Ovary (tissue), 9 donors: Measurements from ENCODE around the gene CLCN6. TPM values are rescaled to one million over a fixed set of nuclear protein-coding genes. Genes with fewer than 3 reads are reported as not detected.

Experiments
- DNase-seq, 5 donors: peaks; one replicate each; pipeline ENCODE4 v3.0.0-alpha.2; 2019 to 2020
- H3K27ac ChIP-seq, 2 donors: fragments of 200-600 bp; one replicate each; pipeline versions ENCODE4 v1.5.1 to v1.8.0; 2019 to 2022
- H3K27me3 ChIP-seq: fragments of 200-600 bp; one replicate; pipeline ENCODE4 v1.8.0; 2022
- H3K36me3 ChIP-seq: fragments of 200-600 bp; sonication (generic); one replicate; pipeline ENCODE4 v1.5.1; 2019
- H3K4me1 ChIP-seq: one replicate; pipeline ENCODE4 v1.8.1; 2013; ENCODE audit warnings: mild to moderate bottlenecking, moderate library complexity; ENCODE audit not compliant: insufficient read depth
- H3K4me3 ChIP-seq: fragments of 200-600 bp; sonication (generic); one replicate; pipeline ENCODE4 v1.5.1; 2017
- H3K9me3 ChIP-seq, 2 donors: fragments of 200-600 bp in 1 of 2; sonication (generic) in 1 of 2; one replicate each; pipeline versions ENCODE4 v1.5.1 to v1.8.1; 2013 to 2019; ENCODE audit warnings: mild to moderate bottlenecking in 1 of 2, moderate library complexity in 1 of 2
- CTCF ChIP-seq, 3 donors: fragments of 450-650 bp in 2 of 3; fragments of 200-600 bp in 1 of 3; IDR thresholded peaks; one replicate each; pipeline versions ENCODE4 v1.5.1 to v1.8.0; 2016 to 2022; ENCODE audit warnings: antibody characterized with exemption in 3 of 3, mild to moderate bottlenecking in 1 of 3
- EP300 ChIP-seq: sonication (generic); formaldehyde crosslinking; IDR thresholded peaks from one replicate; pipeline ENCODE4 v1.6.1; 2017; ENCODE audit warnings: antibody characterized with exemption
- POLR2A ChIP-seq: fragments of 450-650 bp; IDR thresholded peaks from one replicate; pipeline ENCODE4 v1.6.1; 2017; ENCODE audit warnings: antibody characterized with exemption, mild to moderate bottlenecking, moderate library complexity
- WGBS, 3 donors: extraction: QIAGEN DNeasy Blood & Tissue Kit in 1 of 3; methylation state at CpG; one replicate each; pipeline versions ENCODE4 v1.1.5 to v1.1.7; 2013 to 2017; 5-methylcytosine and 5-hydroxymethylcytosine counted together
- intact Hi-C, 4 donors: fragments of 100-400 bp; cut with DNase I; formaldehyde crosslinking; loops; one replicate each; pipeline versions ENCODE4 v1.11.0 to v1.15.1; 2022 to 2023
- polyA plus RNA-seq, 2 donors: library from polyadenylated mRNA; stranded (reverse); fragments of 200-250 nt in 1 of 2; fragments of 350-450 nt in 1 of 2; fragmentation: Illumina TruSeq in 1 of 2; extraction: RNeasy Lipid Tissue Mini Kit (QIAGEN cat#74804) in 1 of 2; gene quantifications; one replicate each; pipeline ENCODE4 v1.2.3, GENCODE V29; 2013 to 2014
- total RNA-seq, 7 donors: library from RNA; depleted of rRNA in 2 of 7; stranded (reverse); fragments of >200 nt in 2 of 7; fragmentation: NEBNext Ultra II Directional in 3 of 7; extraction: Animal tissue kit (Norgen Biotek cat#: 25700) in 3 of 7; gene quantifications; one replicate each; pipeline versions ENCODE4 v1.1.0 to v1.2.4, GENCODE V29; 2016 to 2023
- donor health status: DM: no; HTN: no; CAD: no; lungs with moderate emphysema.
- donor health status: DM: no; HTN: no; CAD: no.
- donor health status: Bipolar disorder and iron deficiency.
- donor health status: DM: yes; HTN: yes; CAD: no.
- donor health status: DM: no; HTN: no; CAD: no.
- donor health status: DM: yes; HTN: yes; CAD: no.

The CLCN6 gene
- total and polyA plus RNA-seq, 9 donors: 11.7 to 39.7 (median 25.6) TPM

DNA sequence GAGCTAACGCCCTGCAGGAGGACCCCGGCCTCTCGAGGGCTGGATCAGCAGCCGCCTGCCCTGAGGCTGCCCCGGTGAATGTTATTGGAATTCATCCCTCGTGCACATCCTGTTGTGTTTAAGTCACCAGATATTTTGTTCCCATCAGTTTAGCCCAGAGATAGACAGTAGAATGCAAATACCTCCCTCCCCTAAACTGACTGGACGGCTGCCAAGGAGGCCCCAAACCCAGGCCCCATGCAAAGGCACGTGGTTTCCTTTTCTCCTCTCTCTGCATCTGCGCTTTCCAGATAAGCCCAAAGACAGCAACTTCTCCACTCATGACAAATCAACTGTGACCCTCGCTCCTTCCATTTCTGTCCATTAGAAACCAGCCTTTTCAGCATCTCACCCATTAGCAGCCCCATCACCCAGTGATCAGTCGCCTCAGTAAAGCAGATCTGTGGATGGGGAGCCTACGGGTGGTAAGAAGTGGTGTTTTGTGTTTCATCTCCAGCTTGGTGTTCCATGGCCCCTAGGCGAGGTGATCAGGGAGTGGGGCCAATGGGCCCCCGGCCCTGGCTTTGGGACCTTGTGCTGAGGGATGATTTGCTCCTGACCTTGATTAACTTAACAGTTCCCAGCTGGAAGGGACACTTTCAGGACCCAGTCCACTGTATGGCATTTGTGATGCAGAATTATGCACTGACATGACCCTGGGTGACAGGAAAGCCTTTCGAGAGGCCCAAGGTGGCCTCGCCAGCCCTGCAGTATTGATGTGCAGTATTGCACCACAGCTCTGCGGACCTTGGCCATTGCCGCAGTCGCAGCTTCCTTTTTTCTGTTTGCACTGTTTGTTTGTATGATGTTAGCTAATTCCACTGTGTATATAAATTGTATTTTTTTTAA is 36.4 kb downstream of the CLCN6 start:
- H3K36me3 ChIP-seq: no peaks in the 10 kb centered on the region
- TF ChIP-seq POLR2A (no peak), CTCF (IDR thresholded peaks at IDR 0.05) (no peak), EP300 (no peak)
- peak overlapping the region in 1 of 2 donors; percentile 10 for H3K27ac ChIP-seq
- DNase-seq: peak; percentile 55 to 79 (median 72)
- H3K9me3 ChIP-seq: no peaks in the 10 kb centered on the region
- intact Hi-C loops: loop anchor here (5.0 to 10.0 kb wide), 5 partner anchors 50 to 362 kb away; no protein-coding TSS in a partner anchor
- H3K4me3 ChIP-seq: no peak overlapping the region
- H3K4me1 ChIP-seq: peaks cover 6% of the 10 kb centered on the region
- 38 to 43% (median 39%) methylated on average over 19 of the region's 19 CpGs for WGBS, 3 donors
- no peaks in the 10 kb centered on the region for H3K27me3 ChIP-seq

DNA sequence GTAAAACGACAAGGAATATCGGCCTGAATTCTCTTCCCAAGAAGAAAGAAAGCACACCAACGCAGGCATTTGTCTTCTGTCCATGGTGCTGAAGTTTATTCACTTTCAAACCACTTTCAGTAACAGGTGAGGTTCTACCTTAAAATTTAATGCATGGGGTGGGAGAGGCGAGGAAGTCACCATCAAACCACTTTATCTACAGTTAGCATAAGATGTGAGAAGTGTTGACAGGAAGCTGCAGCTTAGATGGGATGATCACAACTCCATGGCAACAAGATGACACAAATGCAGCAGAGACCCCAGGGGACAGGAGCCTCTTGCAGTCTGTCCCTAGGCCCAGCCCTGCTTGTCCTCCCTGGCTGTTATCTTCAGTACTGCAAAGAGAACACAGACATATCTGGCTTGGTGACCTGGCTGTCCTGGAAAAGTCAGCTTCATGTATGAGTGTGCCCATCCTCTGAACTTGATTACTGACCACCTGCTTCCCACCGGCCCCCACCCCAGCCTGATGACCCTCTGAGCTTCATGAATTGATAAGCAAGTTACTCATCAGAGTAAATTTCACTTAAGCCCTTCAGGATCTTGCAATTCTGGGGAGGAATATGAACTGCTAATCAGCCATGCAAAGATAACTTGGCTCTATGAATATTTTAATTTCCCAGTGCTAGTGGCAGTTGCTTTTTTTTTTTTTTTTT is 39.8 kb downstream of the CLCN6 start:
- intact Hi-C loops: loop anchor here in 3 of 4 donors (10.0 kb wide), 3 partner anchors 49 to 359 kb away; no protein-coding TSS in a partner anchor
- Histone ChIP-seq H3K4me3 (no peak overlapping the region), H3K4me1 (peaks cover 6% of the 10 kb centered on the region), H3K36me3 (no peaks in the 10 kb centered on the region), H3K27ac (no peak overlapping the region), H3K9me3 (no peaks in the 10 kb centered on the region), H3K27me3 (no peaks in the 10 kb centered on the region)
- no peak for TF ChIP-seq POLR2A
- no peak for TF ChIP-seq EP300
- no peak for TF ChIP-seq CTCF (IDR thresholded peaks at IDR 0.05)
- WGBS, 3 donors: 35 to 38% (median 36%) methylated on average over 5 of the region's 5 CpGs
- DNase-seq: no peak

DNA sequence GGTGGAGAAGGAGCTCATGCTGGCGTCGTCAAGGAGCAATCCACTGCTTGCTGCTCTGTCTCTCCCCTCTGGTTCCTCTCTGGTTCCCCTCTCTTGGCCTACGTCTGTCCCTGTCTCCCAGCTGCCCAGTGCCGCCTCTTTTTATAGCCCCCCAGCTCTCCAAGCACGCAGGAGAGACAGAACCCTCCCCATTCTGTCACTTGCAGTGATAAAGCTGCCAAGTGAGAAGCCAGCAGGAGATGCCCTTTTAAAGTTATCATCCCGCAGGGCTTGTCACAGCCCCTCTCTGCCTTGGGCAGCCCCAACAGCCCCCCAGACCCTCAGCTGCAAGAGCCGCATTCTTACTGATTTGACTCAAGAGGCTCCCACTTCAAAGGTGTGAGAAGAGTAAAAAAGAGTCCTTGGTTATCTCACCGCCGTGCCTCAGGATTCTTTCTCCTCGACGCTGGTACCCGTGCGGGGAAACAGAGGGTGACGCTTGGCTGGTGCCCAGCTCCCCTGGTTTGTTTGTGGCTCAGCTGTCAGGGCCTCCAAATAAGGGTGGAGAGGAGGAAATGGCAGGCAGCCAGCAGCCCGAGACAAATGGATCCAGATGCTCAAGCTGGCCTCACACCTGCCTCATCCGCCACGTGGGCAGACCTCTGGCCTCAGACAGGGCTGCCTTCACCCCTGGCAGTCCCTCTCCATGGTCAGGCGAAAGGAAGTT is 41.8 kb downstream of the CLCN6 start, which contains the start of gene NPPA:
TSS of gene NPPA (minus strand) at position 117 of the 706 bp plus-strand sequence. CDS start at position 18, 99 bp downstream.
- Histone ChIP-seq H3K4me1 (no peaks in the 10 kb centered on the region), H3K4me3 (no peak within 1 kb of the TSS), H3K27ac (no peak within 1 kb of the TSS), H3K36me3 (no peaks in the 10 kb centered on the region), H3K27me3 (no peaks in the 10 kb centered on the region), H3K9me3 (no peaks in the 10 kb centered on the region)
- 37 to 45% (median 41%) methylated on average over 18 of the region's 18 CpGs for WGBS, 3 donors
- DNase-seq: no peak
- TF ChIP-seq CTCF (IDR thresholded peaks at IDR 0.05): no peak
- TF ChIP-seq EP300: no peak
- no peak for TF ChIP-seq POLR2A
- intact Hi-C loops: loop anchor here in 3 of 4 donors (10.0 kb wide), 3 partner anchors 47 to 357 kb away; no protein-coding TSS in a partner anchor

- no peak for DNase-seq
- Histone ChIP-seq H3K4me1 (no peaks in the 10 kb centered on the region), H3K36me3 (no peaks in the 10 kb centered on the region), H3K27ac (no peak overlapping the region), H3K27me3 (no peaks in the 10 kb centered on the region), H3K9me3 (no peaks in the 10 kb centered on the region), H3K4me3 (no peak overlapping the region)
- 24 to 41% (median 29%) methylated on average over 9 of the region's 9 CpGs for WGBS, 3 donors
- intact Hi-C loops: loop anchor here in 3 of 4 donors (10.0 kb wide), 3 partner anchors 46 to 356 kb away; no protein-coding TSS in a partner anchor
- TF ChIP-seq CTCF (IDR thresholded peaks at IDR 0.05): no peak
- TF ChIP-seq EP300: no peak
- TF ChIP-seq POLR2A: no peak
Observed at GRCh38 chr1:11848373-11848700, 42.3 kb downstream of the CLCN6 start.
